Lung microvascular endothelial cell (primary cell): Measurements from ENCODE around the gene CERKL. TPM values are rescaled to one million over a fixed set of nuclear protein-coding genes. Genes with fewer than 3 reads are reported as not detected.

ENCODE experiments used
- DNase-seq, 2 donors: peaks; one replicate each; pipeline versions ENCODE4 v3.0.0 to v3.0.0-alpha.2; 2010; ENCODE audit warnings: low read depth in 2 of 2
- total RNA-seq: library from RNA; depleted of rRNA; stranded (reverse); fragments of >200 nt; gene quantifications from 2 replicates; pipeline ENCODE4 v1.2.1, GENCODE V29; 2014

CERKL gene
- total RNA-seq, 1 donor from 2014 or later: not detected

- DNase-seq: no peak
These were observed 139.1 kb downstream of the CERKL start for GRCh38 chr2:181517685-181518301.

- no peak for DNase-seq
These were observed 139.9 kb downstream of the CERKL start for GRCh38 chr2:181516992-181517391.

- DNase-seq: no peak
These were observed 141.2 kb downstream of the CERKL start for GRCh38 chr2:181515719-181516118.

- no peak for DNase-seq
These were observed 156.7 kb downstream of the CERKL start for GRCh38 chr2:181500201-181500600.

- DNase-seq: no peak
These were observed 157.7 kb downstream of the CERKL start for GRCh38 chr2:181499231-181499630.

Other genes with a start within 250 kb of the CERKL start
- gene ITGA4, start 199.7 kb downstream of the CERKL start, total RNA-seq: 0.20 and 1.5 TPM in 2 replicates
- not detected in 2 replicates for gene NEUROD1, start 23.4 kb upstream of the CERKL start, total RNA-seq
- 135 and 184 TPM in 2 replicates for gene ITPRID2, start 234.6 kb upstream of the CERKL start, total RNA-seq